GM19240 (cell line): Measurements from ENCODE around the gene UNC5A.

Source experiments
- DNase-seq: peaks from one replicate; pipeline ENCODE4 v3.0.0; 2011; ENCODE audit warnings: low spot score; ENCODE audit not compliant: insufficient read length

Gene UNC5A

DNA sequence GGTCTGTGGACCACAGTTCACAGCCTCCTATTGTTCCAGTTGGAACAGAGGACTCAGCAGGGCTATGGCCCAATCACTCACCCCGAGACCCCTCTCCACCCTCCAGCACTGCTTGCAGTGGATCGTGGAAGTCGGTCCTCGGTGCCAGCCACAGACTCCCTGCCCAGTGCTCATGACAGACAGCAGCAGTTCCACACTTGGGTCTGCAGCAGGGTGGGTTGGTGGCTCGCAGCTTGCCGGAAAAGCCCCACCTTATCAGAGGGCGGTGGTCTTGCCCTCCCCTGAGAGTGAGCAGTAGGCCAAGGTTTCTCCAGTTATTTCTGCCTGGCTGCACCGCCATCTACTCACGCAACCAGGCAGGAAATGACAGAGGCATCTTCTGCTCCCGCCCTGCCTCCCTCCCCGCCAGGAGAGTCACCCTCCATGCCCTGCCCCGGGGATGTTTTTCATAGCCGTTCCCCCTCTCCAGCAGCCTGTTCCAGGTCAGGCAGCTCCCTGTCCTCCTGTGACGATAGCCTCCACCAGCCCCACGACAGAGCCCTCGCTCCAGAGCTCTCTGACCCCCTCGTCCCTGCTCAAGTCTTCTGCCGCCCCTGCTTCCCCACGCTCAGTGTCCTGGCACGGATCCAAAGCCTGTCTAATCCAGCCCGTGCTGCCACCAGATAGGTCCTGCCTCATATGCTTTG lies 34.5 kb downstream of the UNC5A start:
- no peak for DNase-seq

DNA sequence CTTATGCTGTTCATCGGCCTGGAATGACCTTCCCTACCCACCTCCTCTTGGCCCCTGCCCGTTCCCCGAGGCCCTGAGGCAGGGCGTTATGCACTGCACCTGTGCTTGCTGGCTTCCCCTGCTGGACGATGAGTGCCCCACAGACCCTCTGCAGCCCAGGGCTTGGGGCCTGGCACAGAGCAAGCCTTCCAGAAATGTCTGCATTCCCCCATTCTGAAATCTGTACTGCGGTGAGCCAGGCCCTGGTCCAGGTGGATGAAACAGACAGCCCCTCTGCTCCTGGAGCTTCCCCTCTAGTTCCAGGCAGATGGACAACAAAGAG lies 35.0 kb downstream of the UNC5A start:
- DNase-seq: no peak

DNA sequence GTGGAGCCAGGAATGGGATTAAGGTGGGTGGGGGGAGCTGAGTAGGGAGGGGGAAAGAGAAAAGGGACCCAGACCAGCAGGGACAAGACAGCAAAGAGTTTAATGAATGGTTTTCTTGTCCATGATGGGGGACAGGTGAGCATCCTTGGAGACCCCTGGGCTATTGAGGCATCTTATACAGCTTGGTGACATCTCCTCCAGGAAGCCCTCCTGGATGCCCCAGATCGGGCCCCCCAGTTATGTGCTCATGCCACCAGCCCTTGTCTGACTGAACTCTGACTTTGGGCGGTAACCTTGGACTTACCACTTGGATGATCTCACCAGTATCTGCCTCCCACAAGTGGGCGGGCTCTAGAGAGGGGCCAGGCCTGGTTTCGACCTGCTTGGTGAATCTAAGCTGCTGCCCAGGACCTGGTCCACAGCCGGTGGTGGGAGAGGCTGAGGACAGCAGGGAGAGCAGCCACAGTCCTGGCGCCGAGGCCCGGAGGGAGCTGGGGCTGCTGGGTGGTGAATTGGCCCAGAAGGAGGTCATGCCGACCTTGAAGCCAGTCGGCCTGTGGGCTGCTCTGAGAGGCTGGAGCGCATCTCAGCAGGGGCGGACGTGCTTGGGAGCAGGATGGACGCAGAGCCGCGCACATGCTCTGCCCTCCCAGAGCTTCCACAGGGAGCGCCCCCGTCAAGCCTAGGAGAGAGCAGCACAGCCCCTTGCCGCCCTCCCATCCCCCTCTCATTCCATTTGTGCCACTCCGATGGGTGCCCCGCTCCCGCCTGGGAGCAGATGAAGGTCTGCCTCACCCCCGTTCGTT lies 36.2 kb downstream of the UNC5A start:
- DNase-seq: no peak

DNA sequence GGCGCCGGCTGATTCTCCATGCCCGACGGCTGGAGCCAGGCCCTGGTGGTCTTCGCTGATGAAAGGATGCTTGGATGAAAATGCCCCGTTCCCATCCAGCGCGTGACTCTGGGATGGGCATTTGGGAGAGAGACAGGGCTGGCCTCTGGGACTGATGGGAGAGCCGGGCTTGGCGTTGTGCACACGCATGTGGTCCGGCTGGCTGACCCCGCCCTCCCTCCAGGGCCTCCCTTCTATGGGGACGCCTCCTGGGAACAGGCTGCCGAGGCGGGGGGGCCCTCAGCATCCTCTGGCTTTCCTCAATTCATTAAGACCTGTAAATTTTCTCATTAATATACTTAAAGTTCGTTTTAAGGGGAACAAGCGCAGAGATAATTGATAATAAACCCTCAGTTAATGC lies 36.8 kb downstream of the UNC5A start:
- no peak for DNase-seq

DNA sequence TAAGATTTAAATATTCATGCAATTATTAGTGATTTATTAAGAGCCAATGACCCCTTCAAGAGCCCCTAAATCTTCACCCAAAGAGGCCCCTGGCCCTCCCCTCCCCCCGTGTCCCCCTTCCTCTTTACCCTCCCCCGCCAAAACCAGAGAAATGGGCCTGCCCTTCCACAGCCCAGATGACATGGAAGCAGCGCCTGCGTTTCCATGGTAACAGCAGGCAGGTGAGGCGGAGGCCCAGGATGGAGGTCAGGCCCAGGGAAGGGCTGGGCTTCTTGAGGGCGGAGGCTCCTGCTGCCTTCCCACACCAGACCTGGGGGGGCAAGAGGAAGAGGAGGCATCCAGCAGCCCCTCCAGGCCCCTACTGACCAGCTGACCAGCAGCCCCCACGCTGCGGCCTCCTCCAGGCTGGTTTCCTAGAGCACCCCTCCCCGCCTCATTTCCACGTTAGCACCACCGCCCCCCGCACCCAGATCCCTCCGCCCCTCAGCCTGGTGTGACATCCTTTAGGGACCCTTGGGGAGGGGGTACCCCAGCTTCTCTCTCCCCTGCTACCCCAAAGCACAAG lies 37.4 kb downstream of the UNC5A start:
- DNase-seq: no peak

DNA sequence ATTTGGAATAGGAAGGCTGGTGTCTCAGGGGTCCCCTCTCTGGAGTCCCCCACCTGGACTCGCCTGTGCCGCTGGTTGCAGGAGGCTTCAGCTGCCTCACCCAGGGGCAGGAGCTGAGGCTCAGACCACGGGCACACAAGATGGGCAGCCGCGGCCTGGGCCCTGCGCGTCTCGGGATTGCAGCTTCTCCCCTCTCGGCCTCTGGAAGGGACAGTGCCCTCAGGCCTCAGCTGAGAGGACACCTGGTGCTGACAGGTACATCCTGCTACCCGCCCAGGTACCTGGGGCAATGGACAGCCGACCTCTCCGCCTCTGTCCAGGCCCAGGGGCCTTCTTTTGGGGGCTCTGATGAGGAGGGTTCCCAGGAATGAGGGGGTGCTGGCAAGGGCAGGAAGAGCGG lies 38.3 kb downstream of the UNC5A start:
- no peak for DNase-seq

DNA sequence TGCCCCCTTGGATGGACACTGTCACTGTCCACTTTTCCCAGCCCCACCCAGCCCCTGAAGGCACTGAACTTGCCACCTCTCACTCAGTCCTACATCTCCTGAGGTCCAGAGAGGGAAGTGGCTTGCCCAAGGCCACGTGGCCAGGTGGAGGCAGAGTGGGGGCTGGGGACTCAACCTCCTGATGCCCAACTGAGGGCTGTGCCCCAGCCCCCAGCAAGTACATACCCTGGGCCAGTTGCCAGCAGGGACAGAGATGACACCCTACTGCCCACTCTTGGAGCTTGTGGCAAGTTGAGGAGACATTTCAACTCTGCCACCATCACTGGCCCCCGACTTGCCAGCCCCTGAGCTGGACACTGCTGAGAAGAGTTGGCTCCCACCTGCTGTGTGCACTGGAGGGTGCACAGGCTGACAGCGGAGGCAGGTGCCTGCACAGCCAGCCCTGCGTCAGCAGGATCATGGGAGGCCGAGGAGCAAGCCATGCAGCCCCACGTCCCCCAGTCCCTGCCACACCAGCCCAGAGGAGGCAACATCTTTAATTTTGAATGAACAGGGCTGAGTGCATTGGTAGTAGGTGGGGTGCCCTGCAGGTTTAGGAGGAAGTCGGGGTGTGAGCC lies 39.4 kb downstream of the UNC5A start:
- no peak for DNase-seq

DNA sequence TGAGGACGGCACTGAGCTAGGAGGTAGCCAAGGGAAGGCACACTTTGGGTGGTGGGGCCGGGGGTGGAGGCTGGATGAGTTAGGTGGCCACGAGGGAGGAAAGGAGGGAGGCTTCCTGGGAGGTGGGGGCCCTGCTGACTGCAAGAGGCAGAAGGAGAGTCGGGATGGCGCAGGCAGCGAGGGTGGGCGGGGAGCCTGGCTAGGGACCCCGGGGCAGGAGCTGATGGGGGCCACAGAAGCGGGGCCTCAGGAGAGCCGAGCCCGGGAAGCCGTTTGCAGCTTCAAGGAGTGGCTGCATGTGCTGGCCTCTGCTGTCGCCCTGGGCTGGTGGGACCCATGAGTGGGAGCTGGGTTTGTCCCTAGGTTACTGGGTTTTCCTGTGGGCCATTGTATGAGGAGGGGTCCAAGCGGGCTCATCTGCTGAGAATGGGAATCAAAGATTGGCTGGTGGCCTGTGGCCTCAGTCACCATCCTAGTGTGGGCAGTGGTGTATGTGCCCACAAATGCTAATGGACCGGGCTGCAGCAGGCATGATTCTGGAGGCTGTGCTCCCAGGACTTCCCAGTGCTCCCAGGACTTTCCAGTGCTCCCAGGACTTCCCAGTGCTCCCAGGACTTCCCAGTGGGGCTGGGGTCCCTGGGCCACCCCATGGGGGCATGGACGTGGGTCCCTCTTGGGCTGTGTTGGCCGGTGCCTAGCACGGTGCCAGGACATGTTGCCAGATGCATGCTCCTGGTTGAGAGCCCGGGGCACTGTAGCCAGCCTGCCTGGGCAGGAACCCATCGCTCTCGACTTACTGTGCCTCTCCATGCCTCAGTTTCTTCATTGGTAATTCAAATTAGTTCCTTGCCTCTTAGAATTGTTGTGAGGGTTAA lies 40.2 kb downstream of the UNC5A start:
- DNase-seq: no peak

DNA sequence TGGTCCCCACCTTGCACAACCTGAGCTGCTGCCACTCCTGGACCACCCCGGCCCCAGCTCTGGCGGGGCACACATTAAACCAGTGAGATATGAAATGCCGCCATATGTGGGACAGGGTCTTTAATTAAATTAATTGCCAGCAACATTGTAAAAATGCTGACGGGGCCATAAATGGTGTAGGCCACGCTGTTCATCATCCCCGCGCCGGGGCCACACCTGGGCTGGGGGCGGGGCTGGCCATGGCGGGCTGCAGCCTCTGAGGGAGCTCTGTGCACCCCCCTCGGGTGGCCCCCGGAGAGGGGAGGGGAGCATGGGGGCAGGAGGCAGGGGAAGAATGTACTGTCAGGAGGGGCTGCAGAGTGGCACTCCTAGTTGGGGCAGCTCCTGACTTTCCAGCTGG lies 41.0 kb downstream of the UNC5A start:
- no peak for DNase-seq

DNA sequence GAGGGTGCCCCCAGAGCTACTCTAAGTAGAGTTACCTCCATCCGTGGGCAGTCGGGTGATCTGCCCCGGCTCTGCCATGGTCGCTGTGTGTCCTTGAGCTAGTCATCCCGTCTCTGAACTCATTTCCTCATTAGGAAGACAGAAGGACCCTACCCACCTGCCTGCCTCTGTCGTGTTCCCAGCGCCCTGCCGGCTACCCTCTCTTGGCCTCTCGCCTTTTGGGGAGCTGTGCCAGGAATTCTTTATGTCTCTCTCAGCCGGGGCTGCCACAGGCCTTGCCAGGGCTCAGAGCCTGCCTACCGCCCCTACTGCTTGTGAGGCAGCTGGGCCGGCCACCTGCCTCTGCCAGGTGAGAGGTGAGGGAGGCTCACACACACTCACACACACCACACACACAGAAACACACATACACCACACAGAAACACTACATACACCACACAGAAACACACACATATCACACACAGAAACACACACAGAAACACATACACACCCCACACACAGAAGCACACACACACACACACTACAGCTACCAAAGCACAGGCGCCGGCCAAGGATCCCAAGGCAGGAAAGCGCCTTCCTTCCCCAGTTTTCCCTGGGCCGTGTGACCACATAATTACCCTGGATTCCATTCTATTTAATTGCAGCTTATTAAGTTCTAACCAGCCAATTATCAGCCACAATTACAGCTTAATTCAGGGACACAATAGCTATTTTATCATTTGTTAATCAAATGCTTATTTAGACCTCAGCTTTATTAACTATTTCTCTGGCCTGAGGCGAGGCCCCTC lies 41.7 kb downstream of the UNC5A start:
- no peak for DNase-seq

DNA sequence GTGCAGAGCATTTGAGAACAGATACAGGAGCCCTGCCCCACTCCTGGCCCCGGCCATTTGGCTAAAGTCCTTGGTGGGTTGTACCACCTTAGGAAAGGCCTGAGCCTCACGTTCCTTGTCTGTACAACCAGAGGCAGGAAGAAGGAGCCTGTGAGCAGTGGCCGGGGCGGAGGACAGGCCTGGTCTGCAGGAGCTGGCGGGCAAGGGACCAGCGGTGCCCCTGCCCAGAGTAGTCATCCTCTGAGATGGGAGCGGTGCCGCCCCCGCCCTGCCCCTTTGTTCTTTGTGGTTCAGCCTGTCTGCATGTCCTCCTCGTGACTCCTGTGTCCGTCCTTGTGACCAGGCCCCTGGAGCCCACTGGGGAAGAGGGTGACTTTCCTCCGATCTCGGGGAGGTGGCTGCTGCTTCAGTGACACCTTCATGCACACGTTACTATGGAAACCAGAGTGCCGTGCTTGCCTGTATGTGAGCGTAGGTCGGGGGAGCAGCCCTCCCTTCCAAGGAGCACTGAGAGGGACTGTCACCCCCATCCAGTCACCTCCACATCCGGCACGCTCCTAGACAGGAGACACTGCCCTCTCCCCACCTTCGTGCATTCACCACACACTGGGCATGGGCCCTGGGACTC lies 42.9 kb downstream of the UNC5A start:
- DNase-seq: no peak

DNA sequence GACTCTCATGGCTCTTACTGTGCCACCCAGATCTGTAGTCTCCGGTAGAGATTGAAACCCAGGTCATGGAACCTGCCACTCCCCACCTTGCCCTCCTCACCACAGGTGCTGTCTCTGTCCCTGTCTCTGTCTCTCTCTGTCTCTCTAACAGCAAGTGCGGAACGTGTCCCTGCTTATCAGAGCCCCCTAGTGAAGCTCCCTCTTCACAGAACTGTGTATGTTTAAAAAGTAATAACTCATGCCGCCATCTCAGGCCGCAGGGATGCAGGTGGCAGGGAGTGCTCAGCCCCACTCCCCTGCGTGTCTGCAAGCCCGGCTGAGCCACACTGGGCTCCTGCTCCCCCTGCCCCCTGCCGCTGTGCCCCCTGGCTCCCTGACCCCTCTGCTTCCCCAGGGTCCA lies 43.8 kb downstream of the UNC5A start:
- DNase-seq: no peak

DNA sequence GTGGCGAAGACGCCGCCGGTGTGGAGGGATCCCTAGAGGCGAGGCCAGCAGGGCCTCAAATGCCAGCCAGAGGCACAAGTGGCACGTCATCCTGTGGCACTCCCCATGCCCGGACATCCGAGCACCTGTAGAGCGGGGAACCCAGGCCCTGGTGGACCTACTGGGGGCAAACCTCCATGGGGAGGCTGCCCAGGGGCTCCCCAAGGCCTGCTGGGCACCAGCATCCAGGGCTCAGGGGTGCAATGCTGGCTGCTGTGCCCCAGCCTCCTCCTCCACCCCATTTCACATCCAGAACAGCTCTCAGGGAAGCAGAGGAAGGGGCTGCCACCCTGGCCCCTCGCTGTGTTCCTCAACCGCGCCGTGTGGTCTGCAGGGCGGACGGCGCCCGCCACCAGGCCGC lies 45.2 kb downstream of the UNC5A start:
- no peak for DNase-seq

DNA sequence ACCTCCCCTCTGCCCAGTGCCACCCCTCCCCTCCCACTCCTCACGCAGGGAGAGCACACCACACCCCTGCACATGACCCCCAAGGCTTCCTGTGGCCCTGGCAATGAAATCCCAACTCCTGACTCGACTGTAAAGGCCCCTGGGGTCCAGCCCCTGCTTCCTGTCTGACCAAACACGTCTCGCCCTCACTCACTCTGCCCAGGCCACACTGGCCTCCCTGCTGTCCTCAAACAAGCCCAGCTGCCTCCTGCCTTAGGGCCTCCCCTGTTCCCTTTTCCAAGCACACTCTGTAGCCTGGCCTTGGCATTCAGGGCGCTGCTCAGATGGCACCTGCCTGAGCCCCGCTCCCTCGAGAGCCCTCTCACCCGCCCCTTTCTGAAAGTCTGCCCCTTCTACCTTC lies 46.4 kb downstream of the UNC5A start:
- no peak for DNase-seq

DNA sequence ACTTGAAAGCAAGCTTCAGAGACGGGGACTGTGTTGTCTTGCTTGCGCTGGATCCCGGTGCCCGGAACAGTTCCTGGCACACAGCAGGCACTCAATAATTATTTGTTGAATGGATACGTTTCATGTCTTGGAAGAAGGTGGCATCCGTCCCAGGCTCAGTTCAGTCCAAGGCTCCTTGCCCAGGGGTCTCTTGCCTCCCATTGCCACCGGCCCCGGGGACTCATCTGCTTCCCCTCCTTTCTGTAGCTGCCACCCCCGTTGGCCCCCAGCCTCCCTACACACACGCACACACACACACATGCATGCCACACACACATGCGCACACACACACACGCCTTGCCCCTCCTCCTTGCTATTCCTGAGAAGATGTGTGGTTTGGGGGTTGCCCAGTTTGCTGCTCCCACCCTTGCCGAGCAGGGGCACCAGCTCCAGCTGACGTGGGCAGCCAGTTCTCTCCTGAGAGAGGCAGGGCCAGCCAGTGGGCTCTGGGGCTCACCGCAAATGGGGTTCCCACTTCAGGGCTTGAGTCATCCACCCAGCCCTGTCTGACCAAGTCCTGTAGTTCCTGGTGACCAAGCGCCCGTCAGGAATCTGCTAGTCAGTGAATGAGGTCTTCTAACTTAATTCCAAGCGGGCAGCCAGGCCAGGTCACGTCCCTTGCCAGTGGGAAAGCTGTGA lies 47.0 kb downstream of the UNC5A start:
- no peak for DNase-seq

DNA sequence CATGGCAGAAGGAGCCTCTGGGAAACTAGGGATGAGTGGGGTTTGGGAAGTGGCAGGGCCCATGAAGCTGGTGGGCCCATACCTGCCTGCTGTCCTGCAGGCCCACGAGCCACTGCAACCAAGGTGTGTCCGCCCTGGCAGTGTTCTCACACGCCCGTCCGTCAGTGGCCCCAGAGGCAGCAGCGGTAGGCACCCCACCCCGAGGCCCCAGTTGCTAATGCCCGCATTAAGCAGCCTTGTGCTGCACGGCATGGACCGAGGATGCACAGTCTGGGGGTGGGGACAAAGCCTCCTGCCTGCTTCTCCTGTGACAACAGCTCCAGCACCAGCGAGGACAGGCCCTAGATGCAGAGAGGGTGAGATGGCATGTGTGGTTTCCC lies 47.5 kb downstream of the UNC5A start:
- no peak for DNase-seq

DNA sequence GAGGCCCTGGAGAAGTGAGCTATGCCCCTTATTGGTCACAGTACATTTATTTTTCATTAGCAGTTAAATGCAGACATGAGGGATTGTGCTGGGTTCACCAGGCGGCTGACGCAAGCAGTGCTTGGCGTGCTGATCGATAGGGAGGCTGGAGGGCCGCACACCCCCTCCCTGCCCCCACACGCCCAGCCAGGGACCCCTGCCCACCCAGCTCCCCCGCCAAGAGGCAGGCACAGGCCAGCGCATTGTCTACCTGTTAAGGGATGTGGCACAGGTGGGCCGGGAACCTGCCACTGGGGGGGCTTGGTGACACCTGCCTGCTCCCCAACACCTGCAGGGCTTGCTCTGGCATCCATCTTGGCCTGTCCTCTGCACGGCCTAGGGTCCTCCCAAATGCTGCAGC lies 49.6 kb downstream of the UNC5A start:
- DNase-seq: no peak

DNA sequence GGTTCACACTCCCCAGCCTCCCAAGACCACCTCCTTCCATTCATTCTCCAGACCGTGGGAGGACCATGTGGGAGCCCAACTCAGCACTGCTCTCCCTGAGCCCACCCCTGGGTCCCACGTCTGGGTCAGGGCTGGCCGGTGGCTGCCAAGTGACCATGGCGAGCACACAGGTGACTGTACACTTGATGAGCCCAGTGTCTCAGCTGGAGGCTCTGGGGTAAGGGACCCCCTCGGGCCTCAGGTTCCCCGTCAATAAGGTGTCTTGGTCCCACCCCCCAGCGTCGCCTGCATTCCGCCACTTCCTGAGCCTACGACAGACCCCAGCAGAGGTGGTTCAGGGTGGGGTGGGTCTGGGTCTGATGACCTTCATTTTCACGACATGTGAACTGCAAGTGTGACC lies 50.0 kb downstream of the UNC5A start:
- no peak for DNase-seq

DNA sequence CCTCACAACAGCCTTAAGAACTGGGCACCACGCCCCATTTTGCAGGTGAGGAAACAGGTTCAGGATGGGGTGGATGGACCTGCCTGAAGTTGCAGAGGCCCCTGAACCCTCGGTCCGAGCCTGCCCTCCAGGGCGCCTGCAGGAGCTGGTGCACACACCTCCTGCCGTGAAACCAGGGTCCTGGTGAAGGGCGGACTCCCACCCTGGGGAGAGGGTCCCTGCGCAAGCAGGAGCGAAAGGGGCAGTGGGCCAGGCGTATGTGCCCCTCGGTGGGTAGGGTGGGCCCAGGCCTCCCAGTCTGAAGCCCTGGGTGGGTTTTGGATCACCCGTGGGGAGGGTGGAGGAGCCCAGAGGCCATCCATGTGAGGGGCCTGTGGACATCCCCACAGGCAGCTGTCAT lies 50.9 kb downstream of the UNC5A start:
- no peak for DNase-seq
